Activated B cell treated with CpG ODN at 0.5 μM for 24 hours (primary cell): ENCODE measurements around the gene TRIM42. TPM values are rescaled to one million over a fixed set of nuclear protein-coding genes. Genes with fewer than 3 reads are reported as not detected.

Experiments
- ATAC-seq: fragments of 200-7000 bp; cut with Tn5 transposase; one replicate; pipeline ENCODE4 v1.10.0; 2021; ENCODE audit warnings: low read depth, mild to moderate bottlenecking, moderate library complexity
- CTCF ChIA-PET: fragments of 350-600 bp; sonication (Branson Sonifier 250); formaldehyde crosslinking; loops from one replicate; lab custom pipeline; 2021; ENCODE audit warnings: antibody characterized with exemption; lab: Charles Lee
- POLR2A ChIA-PET: fragments of 350-600 bp; sonication (Branson Sonifier 250); formaldehyde crosslinking; loops from one replicate; lab custom pipeline; 2021; ENCODE audit warnings: antibody characterized with exemption; lab: Charles Lee
- DNase-seq: peaks from one replicate; pipeline ENCODE4 v3.0.0; 2022
- H3K27ac Mint-ChIP-seq: one replicate; pipeline ENCODE4 v1.8.0; 2020; ENCODE audit warnings: mixed read lengths
- H3K27me3 Mint-ChIP-seq: one replicate; pipeline ENCODE4 v1.8.0; 2021; ENCODE audit warnings: mixed read lengths
- H3K36me3 Mint-ChIP-seq: one replicate; pipeline ENCODE4 v1.8.0; 2021; ENCODE audit warnings: low read depth, mixed read lengths
- H3K4me1 Mint-ChIP-seq: one replicate; pipeline ENCODE4 v1.8.0; 2021; ENCODE audit warnings: mixed read lengths
- H3K4me3 Mint-ChIP-seq: one replicate; pipeline ENCODE4 v1.8.0; 2020; ENCODE audit warnings: mild to moderate bottlenecking, mixed read lengths
- H3K9me3 Mint-ChIP-seq: one replicate; pipeline ENCODE4 v1.8.0; 2020; ENCODE audit warnings: mixed read lengths
- intact Hi-C: fragments of 100-400 bp; cut with micrococcal nuclease; formaldehyde crosslinking; loops from one replicate; pipeline ENCODE4 v1.15.1; 2024
- total RNA-seq: library from RNA; stranded (reverse); gene quantifications from 2 replicates; pipeline ENCODE4 v1.2.3, GENCODE V29; 2022
- TF ChIP-seq, protein P1 (sequence below): fragments of 200-600 bp; IDR thresholded peaks from one replicate; pipeline ENCODE4 v1.8.0; 2022; ENCODE audit warnings: antibody characterized with exemption, mild to moderate bottlenecking

Gene TRIM42
- total RNA-seq, 1 donor from 2014 or later: not detected

DNA sequence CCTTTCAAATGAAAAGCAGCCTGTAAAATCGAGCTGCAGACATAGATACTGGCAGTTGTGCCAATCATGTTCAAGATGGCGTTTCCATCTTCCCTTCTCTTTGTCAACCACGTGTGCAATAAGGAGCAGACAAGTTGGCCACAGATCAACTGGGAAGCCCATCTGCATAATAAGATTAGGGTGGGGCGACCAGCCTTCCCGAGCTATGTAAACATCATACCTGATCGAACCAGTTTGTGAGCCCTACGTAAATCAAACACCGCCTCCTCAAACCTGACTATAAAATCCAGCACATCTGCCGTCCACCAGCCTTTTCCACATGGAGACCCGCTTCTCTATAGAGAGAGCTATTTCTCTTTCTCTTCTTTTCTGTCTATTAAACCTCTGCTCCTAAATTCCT is 37.2 kb downstream of the TRIM42 start:
- Mint-ChIP-seq H3K27me3 (peaks cover 3% of the 10 kb centered on the region), H3K4me3 (no peak overlapping the region), H3K36me3 (no peaks in the 10 kb centered on the region), H3K4me1 (peaks cover 2% of the 10 kb centered on the region), H3K27ac (no peak overlapping the region), H3K9me3 (no peaks in the 10 kb centered on the region)
- TF ChIP-seq, protein P1, sequence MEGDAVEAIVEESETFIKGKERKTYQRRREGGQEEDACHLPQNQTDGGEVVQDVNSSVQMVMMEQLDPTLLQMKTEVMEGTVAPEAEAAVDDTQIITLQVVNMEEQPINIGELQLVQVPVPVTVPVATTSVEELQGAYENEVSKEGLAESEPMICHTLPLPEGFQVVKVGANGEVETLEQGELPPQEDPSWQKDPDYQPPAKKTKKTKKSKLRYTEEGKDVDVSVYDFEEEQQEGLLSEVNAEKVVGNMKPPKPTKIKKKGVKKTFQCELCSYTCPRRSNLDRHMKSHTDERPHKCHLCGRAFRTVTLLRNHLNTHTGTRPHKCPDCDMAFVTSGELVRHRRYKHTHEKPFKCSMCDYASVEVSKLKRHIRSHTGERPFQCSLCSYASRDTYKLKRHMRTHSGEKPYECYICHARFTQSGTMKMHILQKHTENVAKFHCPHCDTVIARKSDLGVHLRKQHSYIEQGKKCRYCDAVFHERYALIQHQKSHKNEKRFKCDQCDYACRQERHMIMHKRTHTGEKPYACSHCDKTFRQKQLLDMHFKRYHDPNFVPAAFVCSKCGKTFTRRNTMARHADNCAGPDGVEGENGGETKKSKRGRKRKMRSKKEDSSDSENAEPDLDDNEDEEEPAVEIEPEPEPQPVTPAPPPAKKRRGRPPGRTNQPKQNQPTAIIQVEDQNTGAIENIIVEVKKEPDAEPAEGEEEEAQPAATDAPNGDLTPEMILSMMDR: no peak
- CTCF ChIA-PET: no interaction called here
- intact Hi-C loops: no loop called here
- POLR2A ChIA-PET: no interaction called here
- no peak for DNase-seq
- ATAC-seq: no peak

DNA sequence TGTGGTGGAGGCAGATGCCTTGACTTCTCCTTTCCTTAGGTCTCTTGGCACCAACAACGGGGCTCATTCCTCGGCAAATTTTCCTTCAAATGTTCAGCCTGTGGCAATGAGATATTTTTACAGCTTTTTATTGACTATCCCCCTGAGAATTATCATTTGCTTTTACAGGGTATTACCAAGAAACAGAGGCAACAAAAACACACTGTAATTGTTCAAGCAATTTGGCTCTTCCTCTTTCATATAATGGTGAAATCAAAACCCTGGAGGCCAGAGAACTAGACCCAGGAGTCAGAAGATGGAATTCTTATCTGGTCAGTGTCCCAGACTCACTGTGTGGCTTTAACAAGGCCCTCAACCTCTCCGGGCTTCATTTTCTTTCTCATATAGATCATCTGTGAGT is 40.1 kb downstream of the TRIM42 start:
- Mint-ChIP-seq H3K4me3 (no peak overlapping the region), H3K36me3 (no peaks in the 10 kb centered on the region), H3K27me3 (peaks cover 3% of the 10 kb centered on the region), H3K4me1 (peaks cover 2% of the 10 kb centered on the region), H3K27ac (no peak overlapping the region), H3K9me3 (no peaks in the 10 kb centered on the region)
- TF ChIP-seq, protein P1: no peak
- ChIA-PET CTCF (no interaction called here), POLR2A (no interaction called here)
- ATAC-seq: no peak
- intact Hi-C loops: no loop called here
- no peak for DNase-seq

DNA sequence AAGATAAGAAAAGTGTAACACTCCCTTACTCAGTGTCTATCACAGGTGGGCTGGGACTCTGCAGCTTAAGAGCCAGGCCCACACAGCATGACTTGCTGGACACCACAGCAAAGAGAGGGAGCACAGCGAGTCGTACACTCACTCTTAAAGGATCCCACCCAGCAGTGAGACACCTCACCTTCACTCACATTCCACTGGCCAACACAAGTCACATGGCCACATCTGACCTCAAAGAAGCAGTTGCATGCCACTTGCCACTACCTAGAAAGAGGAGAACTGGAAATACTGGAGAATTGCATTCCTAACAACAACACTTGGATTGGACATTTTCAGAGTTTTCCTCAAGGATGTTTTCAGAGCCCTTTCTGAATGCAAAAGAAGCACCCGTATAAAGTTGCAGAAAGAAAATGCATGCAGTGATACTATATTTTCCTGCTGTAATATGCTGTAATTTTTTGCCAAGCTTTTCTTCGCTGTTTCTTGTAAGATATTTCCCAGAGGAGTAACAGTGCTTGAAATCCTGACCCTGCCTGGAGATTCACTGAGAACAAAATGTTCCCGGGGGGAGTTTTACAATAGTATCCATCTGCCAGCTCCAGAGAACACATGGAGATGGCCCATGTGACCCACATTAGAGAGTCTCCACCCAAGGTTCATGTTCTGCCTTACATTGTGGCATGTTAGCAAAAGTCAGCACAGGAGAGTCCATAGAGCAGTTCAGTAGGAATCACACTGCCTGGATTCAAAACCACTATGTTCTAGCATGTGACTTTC is 42.2 kb downstream of the TRIM42 start:
- H3K27me3 Mint-ChIP-seq: peaks cover 6% of the 10 kb centered on the region
- ChIA-PET CTCF (no interaction called here), POLR2A (no interaction called here)
- H3K36me3 Mint-ChIP-seq: no peaks in the 10 kb centered on the region
- peaks cover 2% of the 10 kb centered on the region for H3K4me1 Mint-ChIP-seq
- DNase-seq (no peak), ATAC-seq (no peak)
- intact Hi-C loops: no loop called here
- no peak overlapping the region for H3K4me3 Mint-ChIP-seq
- H3K9me3 Mint-ChIP-seq: no peaks in the 10 kb centered on the region
- no peak overlapping the region for H3K27ac Mint-ChIP-seq
- TF ChIP-seq, protein P1: no peak

DNA sequence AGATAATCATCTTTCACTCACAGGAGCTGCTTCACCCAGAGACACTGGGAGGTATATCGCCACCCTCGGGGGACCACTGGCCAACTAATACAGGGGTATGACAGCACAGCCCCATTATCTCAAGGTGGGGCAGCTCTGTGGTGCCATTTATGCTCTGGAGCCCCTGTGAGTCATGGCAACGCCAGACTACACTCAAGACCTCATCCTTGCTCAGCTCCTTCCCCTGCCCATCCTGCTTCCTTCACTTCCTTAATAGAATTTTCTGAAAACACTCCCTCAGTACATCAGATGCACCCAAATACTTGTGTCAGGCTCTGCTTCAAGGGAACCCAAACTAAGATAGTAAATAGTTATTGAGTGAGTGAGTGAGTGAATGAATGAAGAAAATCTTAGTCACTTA is 45.7 kb downstream of the TRIM42 start:
- ATAC-seq (no peak), DNase-seq (no peak)
- TF ChIP-seq, protein P1: no peak
- ChIA-PET CTCF (no interaction called here), POLR2A (no interaction called here)
- H3K27me3 Mint-ChIP-seq: peaks cover 6% of the 10 kb centered on the region
- H3K27ac Mint-ChIP-seq: no peak overlapping the region
- no peaks in the 10 kb centered on the region for H3K36me3 Mint-ChIP-seq
- no peak overlapping the region for H3K4me3 Mint-ChIP-seq
- H3K9me3 Mint-ChIP-seq: no peaks in the 10 kb centered on the region
- intact Hi-C loops: no loop called here
- H3K4me1 Mint-ChIP-seq: no peaks in the 10 kb centered on the region

DNA sequence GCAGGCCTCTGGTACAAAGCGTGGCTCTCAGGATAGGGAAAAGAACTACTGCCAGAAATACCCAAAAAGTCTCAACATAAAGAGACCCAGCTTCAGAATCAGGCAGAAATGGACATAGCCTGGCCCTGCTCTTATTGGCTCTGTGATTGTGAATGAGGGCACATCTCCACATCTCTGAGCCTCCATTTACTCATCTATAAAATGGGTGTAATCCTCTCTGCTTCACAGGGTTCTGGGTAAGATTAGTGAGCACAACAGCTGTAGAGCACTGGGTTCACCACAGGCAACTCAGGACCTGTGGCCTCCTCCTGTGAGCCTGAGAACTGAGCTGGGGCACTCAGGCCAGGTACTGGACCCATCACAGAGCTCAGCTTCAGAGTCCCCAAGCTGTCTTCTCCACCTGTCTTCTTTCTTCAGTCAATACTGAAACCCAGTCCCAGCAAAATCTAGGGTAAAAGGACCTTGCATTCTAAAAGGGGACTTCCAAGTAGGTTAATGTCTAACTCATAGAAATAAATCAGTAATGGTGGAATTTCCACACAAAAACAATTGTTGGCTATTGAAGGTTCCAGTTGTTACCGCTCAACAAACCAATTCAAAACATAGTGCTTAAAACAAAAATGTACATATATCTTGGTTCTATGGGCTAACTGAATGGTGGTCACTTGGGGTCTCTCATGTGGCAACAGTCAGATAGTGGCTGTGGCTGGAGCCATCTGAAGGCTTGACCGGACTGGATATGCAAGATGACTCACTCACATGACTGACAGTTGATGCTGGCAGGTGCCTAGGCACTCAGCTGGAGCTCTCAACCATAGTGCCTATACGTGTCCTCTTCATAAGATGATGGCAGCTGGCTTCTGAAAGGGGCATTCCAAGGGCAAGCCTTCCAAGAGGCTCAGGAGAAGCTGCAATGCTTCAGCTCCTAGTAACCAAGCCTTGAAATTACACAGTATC is 47.3 kb downstream of the TRIM42 start:
- H3K4me3 Mint-ChIP-seq: no peak overlapping the region
- POLR2A ChIA-PET: no interaction called here
- intact Hi-C loops: no loop called here

More for the DNA sequence above, 47.3 kb downstream of the TRIM42 start:
- Mint-ChIP-seq H3K27me3 (peaks cover 3% of the 10 kb centered on the region), H3K36me3 (no peaks in the 10 kb centered on the region), H3K4me1 (no peaks in the 10 kb centered on the region), H3K9me3 (no peaks in the 10 kb centered on the region), H3K27ac (no peak overlapping the region)
- CTCF ChIA-PET: no interaction called here
- DNase-seq (no peak), ATAC-seq (peak; percentile 31)
- TF ChIP-seq, protein P1: no peak
